SK-N-SH (cell line): Measurements from ENCODE around the gene SLC24A1.

Experiments used
- CTCF ChIP-seq: fragments of 200-600 bp; sonication (generic); IDR thresholded peaks from 2 replicates; pipeline ENCODE4 v1.6.1; 2017; ENCODE audit warnings: antibody characterized with exemption, mild to moderate bottlenecking, moderate library complexity
- EP300 ChIP-seq, 2 experiments: IDR thresholded peaks; 2 replicates each; pipeline versions ENCODE4 v1.4.0 to v1.6.1; 2012; ENCODE audit warnings: borderline replicate concordance in 1 of 2, low read depth in 1 of 2, low read length in 1 of 2
- RAD21 ChIP-seq: IDR thresholded peaks from 2 replicates; pipeline ENCODE4 v1.6.1; 2012; ENCODE audit warnings: mild to moderate bottlenecking, low read length
- REST ChIP-seq: IDR thresholded peaks from 2 replicates; pipeline ENCODE4 v1.6.1; 2012; ENCODE audit warnings: mild to moderate bottlenecking, low read depth, low read length, moderate library complexity
- RFX5 ChIP-seq: IDR thresholded peaks from 2 replicates; pipeline ENCODE4 v1.6.1; 2012; ENCODE audit warnings: mild to moderate bottlenecking, improper control_type of control experiment, low read length
- SMC3 ChIP-seq: IDR thresholded peaks from 2 replicates; pipeline ENCODE4 v1.6.1; 2012; ENCODE audit warnings: low read depth, low read length, improper control_type of control experiment
- ZBTB33 ChIP-seq: IDR thresholded peaks from 2 replicates; pipeline ENCODE4 v1.4.0; 2012; ENCODE audit warnings: low read depth, borderline replicate concordance

GRCh38 chr15:65660927-65661326 lies 39.2 kb downstream of the SLC24A1 start:
- TF ChIP-seq REST (no peak), RFX5 (no peak), CTCF (no peak), SMC3 (no peak), RAD21 (no peak), ZBTB33 (no peak), EP300 (IDR thresholded peaks at IDR 0.05; ENCODE audit: borderline replicate concordance in 1 of 2, low read depth in 1 of 2, low read length in 1 of 2) (no peak)
